Fibroblast of skin of right biceps (primary cell): ENCODE data around the gene IRF8.

Experiments
- DNase-seq: peaks from one replicate; pipeline ENCODE4 v3.0.0-alpha.2; 2013

IRF8 gene

GRCh38 chr16:85963753-85964285, 64.9 kb downstream of the IRF8 start:
- no peak for DNase-seq

GRCh38 chr16:85965125-85965524, 66.2 kb downstream of the IRF8 start:
- no peak for DNase-seq

DNA sequence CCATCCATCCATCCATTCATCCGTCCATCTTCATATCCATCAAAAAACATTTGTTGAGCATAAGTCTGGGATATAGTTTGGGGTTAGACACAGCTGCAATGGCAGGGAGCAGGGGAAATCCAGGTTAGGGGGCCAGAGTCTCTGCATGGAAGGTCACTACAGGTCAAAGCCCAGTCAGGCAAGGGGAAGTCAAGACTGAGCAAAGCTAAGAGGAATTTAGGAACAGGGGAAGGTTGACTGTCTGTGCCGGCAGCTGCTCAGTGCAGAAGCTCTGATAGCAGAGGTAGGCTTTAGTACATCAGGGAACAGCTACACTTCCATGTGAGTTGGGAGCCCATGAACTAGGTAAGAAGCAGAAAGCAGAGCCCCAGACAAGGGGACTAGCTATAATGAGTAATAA, 68.1 kb downstream of the IRF8 start:
- DNase-seq: no peak

GRCh38 chr16:85968041-85968920, 69.3 kb downstream of the IRF8 start:
- DNase-seq: no peak

DNA sequence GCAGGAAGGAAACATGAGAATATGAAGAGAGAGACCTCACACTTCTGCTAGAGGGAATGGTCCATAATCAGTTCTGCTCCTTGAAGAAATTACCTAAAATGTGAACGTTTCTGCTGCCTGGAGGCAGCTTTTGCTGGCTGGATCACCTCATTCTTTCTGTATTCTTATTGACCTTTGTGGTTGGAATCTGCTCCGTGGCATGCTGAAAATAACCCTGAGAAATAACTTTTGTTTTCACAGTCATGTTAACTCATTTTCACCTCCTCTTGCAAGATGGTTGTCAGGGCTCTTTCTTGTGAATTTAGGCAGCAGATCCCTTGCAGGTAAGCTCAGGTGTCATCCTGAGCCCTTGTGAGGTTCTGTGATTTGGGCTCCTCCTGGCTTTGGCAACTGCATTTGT, 70.2 kb downstream of the IRF8 start:
- peak; percentile 23 for DNase-seq

- DNase-seq: peak; percentile 13
These were observed 70.6 kb downstream of the IRF8 start for GRCh38 chr16:85969591-85969990.

- no peak for DNase-seq
These were observed 71.2 kb downstream of the IRF8 start for GRCh38 chr16:85970016-85970733.

DNA sequence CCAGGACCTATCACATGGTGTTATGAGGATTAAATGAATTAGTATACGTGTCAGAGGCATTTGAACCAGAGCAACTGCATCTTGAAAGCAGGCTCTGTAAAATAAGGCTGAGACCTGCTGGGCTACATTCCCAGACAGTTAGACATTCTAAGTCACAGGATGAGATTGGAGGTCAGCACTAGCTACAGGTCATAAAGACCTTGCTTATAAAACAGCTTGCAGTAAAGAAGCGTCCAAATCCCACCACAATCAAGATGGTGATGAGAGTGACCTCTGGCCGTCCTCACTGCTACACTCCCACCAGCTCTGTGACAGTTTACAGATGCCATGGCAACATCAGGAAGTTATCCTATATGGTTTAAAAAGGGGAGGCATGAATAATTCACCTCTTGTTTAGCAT, 71.8 kb downstream of the IRF8 start:
- DNase-seq: no peak
